Colon (tissue), 2 donors: Measurements from ENCODE around the gene HPS4.
"Not testable (repeated sequence)": the region's sequence is repeated elsewhere in the genome, so short reads cannot be mapped to it uniquely, and the experiment has no call there.

Experiments
- FAIRE-seq: peaks from 2 replicates; lab custom pipeline; 2012; peaks lifted over from hg19 to GRCh38; lab: Jason Lieb, UNC
- donor health status: control.
- donor health status: control.

HPS4 gene

GRCh38 chr22:26442086-26442756 is 41.4 kb downstream of the HPS4 start:
- FAIRE-seq = no peak

- FAIRE-seq = no peak
Observed at GRCh38 chr22:26439559-26439958, 44.0 kb downstream of the HPS4 start.

GRCh38 chr22:26438776-26439175 is 44.8 kb downstream of the HPS4 start:
- not testable (repeated sequence) for FAIRE-seq

GRCh38 chr22:26437694-26438392 is 45.7 kb downstream of the HPS4 start:
- FAIRE-seq = no peak

- no peak for FAIRE-seq
Observed at GRCh38 chr22:26436903-26437515, 46.6 kb downstream of the HPS4 start.

GRCh38 chr22:26435327-26436093 is 48.1 kb downstream of the HPS4 start:
- no peak for FAIRE-seq

- no peak for FAIRE-seq
Observed at GRCh38 chr22:26433805-26434204, 49.8 kb downstream of the HPS4 start.

GRCh38 chr22:26432619-26433311 is 50.8 kb downstream of the HPS4 start:
- no peak for FAIRE-seq

GRCh38 chr22:26431261-26431995 is 52.2 kb downstream of the HPS4 start:
- no peak for FAIRE-seq

- FAIRE-seq = no peak
Observed at GRCh38 chr22:26430600-26430999, 53.0 kb downstream of the HPS4 start.

- FAIRE-seq = no peak
Observed at GRCh38 chr22:26429458-26430286, 53.9 kb downstream of the HPS4 start.

- FAIRE-seq = no peak
Observed at GRCh38 chr22:26428515-26429457, 54.8 kb downstream of the HPS4 start, which contains the start of gene ASPHD2. Gene ASPHD2, plus strand, starts transcription at chr22:26429260. Its CDS starts 4,356 bp downstream, at chr22:26433616.

- no peak for FAIRE-seq
Observed at GRCh38 chr22:26426924-26427323, 56.7 kb downstream of the HPS4 start.

- no peak for FAIRE-seq
Observed at GRCh38 chr22:26418620-26419019, 65.0 kb downstream of the HPS4 start.

GRCh38 chr22:26417406-26417805 is 66.2 kb downstream of the HPS4 start:
- FAIRE-seq = no peak

- no peak for FAIRE-seq
Observed at GRCh38 chr22:26416670-26417276, 66.8 kb downstream of the HPS4 start.

GRCh38 chr22:26416256-26416655 is 67.3 kb downstream of the HPS4 start:
- no peak for FAIRE-seq

GRCh38 chr22:26414347-26414746 is 69.2 kb downstream of the HPS4 start:
- FAIRE-seq = no peak

- no peak for FAIRE-seq
Observed at GRCh38 chr22:26410386-26410785, 73.2 kb downstream of the HPS4 start.
